ENCODE measurements around the gene ABCB1. TPM values are rescaled to one million over a fixed set of nuclear protein-coding genes. Genes with fewer than 3 reads are reported as not detected.

ABCB1 gene
- total and polyA plus RNA-seq, 2 of the 8 experiments (the other 6 are each of a cell fraction or from before 2014, with no cell fraction given), result 0.51 to 1.2 TPM

GRCh38 chr7:87552351-87552900 is 48.3 kb downstream of the ABCB1 start:
- Histone ChIP-seq H2BK15ac (ENCODE audit: low read length) (no peak overlapping the region), H3K36me3 (ENCODE audit: control insufficient read depth in 2 of 4, insufficient read depth in 4 of 4, low read length in 3 of 4) (no peaks in the 10 kb centered on the region), H3K4me2 (ENCODE audit: insufficient read depth in 1 of 2, low read depth in 2 of 2, low read length in 2 of 2) (no peak overlapping the region), H2BK120ac (replicated peaks; ENCODE audit: low read depth, low read length) (no peak overlapping the region), H3K27ac (ENCODE audit: low read depth, low read length) (no peak overlapping the region), H4K20me1 (replicated peaks in 1 of 2; ENCODE audit: control insufficient read depth in 1 of 2, insufficient read depth in 2 of 2, low read length in 2 of 2) (no peaks in the 10 kb centered on the region), H3K23me2 (ENCODE audit: low read depth, low read length) (no peaks in the 10 kb centered on the region; the same call in 1 of the 2 replicates), H3K56ac (replicated peaks; ENCODE audit: insufficient read length, low read depth, low read length) (no peak overlapping the region), H3K4ac (replicated peaks; ENCODE audit: insufficient read length, low read depth, low read length) (no peak overlapping the region), H3K4me3 (ENCODE audit: extremely low read depth in 1 of 4, insufficient read depth in 2 of 4, low read depth in 3 of 4, low read length in 4 of 4) (no peak overlapping the region), H4K5ac (ENCODE audit: insufficient read length, low read depth, low read length) (no peak overlapping the region), H4K91ac (replicated peaks; ENCODE audit: insufficient read length, low read length) (no peak overlapping the region), H3K23ac (ENCODE audit: insufficient read length) (no peak overlapping the region), H3K27me3 (replicated peaks in 1 of 4; ENCODE audit: control insufficient read depth in 3 of 4, extremely low read depth in 1 of 4, insufficient read depth in 3 of 4, low read length in 3 of 4) (no peaks in the 10 kb centered on the region), H2AFZ (ENCODE audit: low read length) (no peak overlapping the region), H2BK5ac (ENCODE audit: low read depth, low read length) (no peak overlapping the region), H4K8ac (ENCODE audit: extremely low read depth, insufficient read depth, low read length) (no peak overlapping the region), H3K14ac (ENCODE audit: insufficient read length) (no peak overlapping the region), H3K9ac (replicated peaks in 1 of 4; ENCODE audit: extremely low read depth in 1 of 4, low read depth in 3 of 4, low read length in 3 of 4) (no peak overlapping the region), H2BK20ac (ENCODE audit: low read length) (no peak overlapping the region), H3K9me3 (ENCODE audit: insufficient read depth in 2 of 2, low read depth in 1 of 2, low read length in 1 of 2) (no peaks in the 10 kb centered on the region), H3K79me2 (ENCODE audit: control insufficient read depth in 1 of 2, insufficient read depth in 2 of 2, low read length in 2 of 2) (no peaks in the 10 kb centered on the region), H2BK12ac (ENCODE audit: low read depth, low read length) (no peak overlapping the region), H3K4me1 (replicated peaks in 1 of 4; ENCODE audit: control insufficient read depth in 3 of 4, insufficient read depth in 4 of 4, low read length in 3 of 4) (no peaks in the 10 kb centered on the region; a peak in 1 of 7 replicates), H3K79me1 (ENCODE audit: low read depth, low read length) (no peaks in the 10 kb centered on the region), H2AK5ac (ENCODE audit: low read depth, low read length) (no peak overlapping the region), H3K18ac (ENCODE audit: extremely low read depth, low read length) (no peak overlapping the region)
- 97% methylated on average over 3 of the region's 3 CpGs; no CpG with 5 or more reads in 1 of the 2 experiments for WGBS, 2 experiments (ENCODE audit: extremely low coverage in 1 of 2, insufficient coverage in 1 of 2, insufficient read length in 1 of 2, insufficient replicate concordance in 2 of 2, low coverage in 1 of 2, low lambda C conversion rate in 2 of 2, missing lambda C conversion rate in 1 of 2)
- ChIA-PET POLR2A (ENCODE audit: partially characterized antibody) (no interaction called here), CTCF (ENCODE audit: partially characterized antibody) (no interaction called here)
- FAIRE-seq (no peak), DNase-seq (ENCODE audit: low read depth in 1 of 2, low spot score in 2 of 2) (no peak)
- no peak for TF ChIP-seq ZNF274 (IDR thresholded peaks at IDR 0.05; ENCODE audit: borderline replicate concordance, extremely low read depth, low read length)
- no peak for TF ChIP-seq POLR2A (IDR thresholded peaks at IDR 0.05; ENCODE audit: control extremely low read depth in 1 of 2, low read depth in 2 of 2, low read length in 2 of 2)
